Colonic mucosa (tissue), 4 donors: ENCODE measurements around the gene CCDC60. TPM values are rescaled to one million over a fixed set of nuclear protein-coding genes. Genes with fewer than 3 reads are reported as not detected.

Source experiments
- DNase-seq: peaks from one replicate; pipeline ENCODE4 v3.0.0-alpha.2; 2020
- H3K27ac ChIP-seq: fragments of 200-600 bp; one replicate; pipeline ENCODE4 v1.8.0; 2021
- H3K27me3 ChIP-seq: fragments of 200-600 bp; one replicate; pipeline ENCODE4 v1.8.0; 2021
- H3K36me3 ChIP-seq: fragments of 200-600 bp; one replicate; pipeline ENCODE4 v1.8.0; 2021
- H3K4me1 ChIP-seq: fragments of 200-600 bp; one replicate; pipeline ENCODE4 v1.8.0; 2021; ENCODE audit warnings: mild to moderate bottlenecking
- H3K4me3 ChIP-seq: fragments of 200-600 bp; one replicate; pipeline ENCODE4 v1.8.0; 2021
- H3K9ac ChIP-seq, 2 donors: one replicate each; pipeline ENCODE4 v1.7.0; 2013; ENCODE audit warnings: control low read depth in 2 of 2, low read depth in 2 of 2, low read length in 2 of 2
- H3K9me3 ChIP-seq: fragments of 200-600 bp; one replicate; pipeline ENCODE4 v1.8.0; 2021
- intact Hi-C: fragments of 100-400 bp; cut with DNase I; formaldehyde crosslinking; loops from one replicate; pipeline ENCODE4 v1.14.1; 2022
- total RNA-seq, 2 donors: library from RNA; stranded (reverse); fragmentation: NEBNext Ultra II Directional in 1 of 2; extraction: Animal tissue kit (Norgen Biotek cat#: 25700) in 1 of 2; gene quantifications; one replicate each; pipeline ENCODE4 v1.2.1, GENCODE V29; 2021
- TF ChIP-seq, protein P1 (sequence below): fragments of 200-600 bp; IDR thresholded peaks from one replicate; pipeline ENCODE4 v1.8.0; 2022; ENCODE audit warnings: antibody characterized with exemption, mild to moderate bottlenecking
- donor health status: healthy.
- donor health status: DM: no; HTN: no; CAD: no.
- donor health status: DM: no; HTN: no; CAD: no.

Gene CCDC60
- total RNA-seq, 2 donors from 2014 or later, result 1.3 to 2.3 TPM

DNA sequence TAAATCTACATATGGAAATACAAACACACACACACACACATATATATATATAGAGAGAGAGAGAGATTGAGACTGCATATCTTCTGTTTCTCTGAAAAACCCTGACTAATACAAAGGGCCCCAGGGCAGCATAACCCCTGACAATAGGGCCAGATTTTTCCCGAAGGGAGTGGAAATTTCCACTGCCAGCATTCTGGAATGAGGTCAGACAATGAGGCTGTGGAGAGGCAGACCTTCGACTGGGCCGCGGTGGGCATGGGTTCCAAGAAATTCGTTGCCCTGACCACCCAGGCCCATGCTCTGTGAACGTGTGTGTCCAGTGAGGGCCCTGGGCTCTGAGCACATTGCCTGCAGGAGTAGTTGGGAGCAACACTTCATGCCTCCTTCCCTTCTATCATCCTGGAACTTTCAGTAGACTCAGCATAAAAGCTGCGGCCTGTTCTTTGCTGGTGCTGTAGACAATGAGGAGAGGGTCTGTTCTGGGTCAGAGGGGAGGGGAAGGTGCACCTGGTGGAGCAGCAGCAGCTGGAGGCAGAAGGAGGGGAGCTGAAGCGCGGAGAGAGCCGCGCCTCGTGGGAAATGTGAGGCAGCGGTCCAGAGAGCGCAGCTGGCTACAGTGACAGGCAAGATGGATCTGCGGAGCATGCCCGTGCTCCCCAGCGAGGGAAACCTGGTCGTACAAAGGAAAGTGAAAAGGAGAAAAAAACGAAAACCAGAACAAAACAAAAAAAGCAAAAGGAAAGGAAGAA is 25.6 kb upstream of the CCDC60 start:
- no peak for DNase-seq
- Histone ChIP-seq H3K4me1 (no peaks in the 10 kb centered on the region), H3K9ac (no peak overlapping the region), H3K36me3 (no peaks in the 10 kb centered on the region), H3K27ac (no peak overlapping the region), H3K9me3 (no peaks in the 10 kb centered on the region), H3K4me3 (no peak overlapping the region), H3K27me3 (no peaks in the 10 kb centered on the region)
- TF ChIP-seq, protein P1, sequence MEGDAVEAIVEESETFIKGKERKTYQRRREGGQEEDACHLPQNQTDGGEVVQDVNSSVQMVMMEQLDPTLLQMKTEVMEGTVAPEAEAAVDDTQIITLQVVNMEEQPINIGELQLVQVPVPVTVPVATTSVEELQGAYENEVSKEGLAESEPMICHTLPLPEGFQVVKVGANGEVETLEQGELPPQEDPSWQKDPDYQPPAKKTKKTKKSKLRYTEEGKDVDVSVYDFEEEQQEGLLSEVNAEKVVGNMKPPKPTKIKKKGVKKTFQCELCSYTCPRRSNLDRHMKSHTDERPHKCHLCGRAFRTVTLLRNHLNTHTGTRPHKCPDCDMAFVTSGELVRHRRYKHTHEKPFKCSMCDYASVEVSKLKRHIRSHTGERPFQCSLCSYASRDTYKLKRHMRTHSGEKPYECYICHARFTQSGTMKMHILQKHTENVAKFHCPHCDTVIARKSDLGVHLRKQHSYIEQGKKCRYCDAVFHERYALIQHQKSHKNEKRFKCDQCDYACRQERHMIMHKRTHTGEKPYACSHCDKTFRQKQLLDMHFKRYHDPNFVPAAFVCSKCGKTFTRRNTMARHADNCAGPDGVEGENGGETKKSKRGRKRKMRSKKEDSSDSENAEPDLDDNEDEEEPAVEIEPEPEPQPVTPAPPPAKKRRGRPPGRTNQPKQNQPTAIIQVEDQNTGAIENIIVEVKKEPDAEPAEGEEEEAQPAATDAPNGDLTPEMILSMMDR, result no peak
- intact Hi-C loops, result no loop called here

DNA sequence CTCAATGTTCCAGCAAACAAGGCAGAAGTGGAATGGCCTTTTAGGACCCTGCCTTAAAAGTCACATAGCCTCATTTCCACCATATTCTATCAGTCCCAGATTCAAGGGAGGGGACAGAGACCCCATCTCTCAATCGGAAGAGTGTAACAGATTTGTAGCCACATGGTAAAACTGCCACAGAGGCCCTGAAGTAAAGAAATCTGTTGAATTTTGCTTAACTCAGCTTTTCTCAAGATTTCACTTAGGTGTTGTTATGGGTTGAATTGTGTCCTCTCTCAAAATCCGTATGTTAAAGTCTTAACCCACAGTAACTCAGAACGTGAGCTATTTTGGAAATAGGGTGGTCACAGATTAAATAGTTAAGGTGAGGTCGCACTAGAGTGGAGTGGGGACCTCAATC is 22.7 kb upstream of the CCDC60 start:
- intact Hi-C loops, result no loop called here
- Histone ChIP-seq H3K4me3 (no peak overlapping the region), H3K27me3 (no peaks in the 10 kb centered on the region), H3K27ac (no peak overlapping the region), H3K4me1 (no peaks in the 10 kb centered on the region), H3K36me3 (no peaks in the 10 kb centered on the region), H3K9me3 (no peaks in the 10 kb centered on the region), H3K9ac (no peak overlapping the region)
- TF ChIP-seq, protein P1, result no peak
- no peak for DNase-seq

DNA sequence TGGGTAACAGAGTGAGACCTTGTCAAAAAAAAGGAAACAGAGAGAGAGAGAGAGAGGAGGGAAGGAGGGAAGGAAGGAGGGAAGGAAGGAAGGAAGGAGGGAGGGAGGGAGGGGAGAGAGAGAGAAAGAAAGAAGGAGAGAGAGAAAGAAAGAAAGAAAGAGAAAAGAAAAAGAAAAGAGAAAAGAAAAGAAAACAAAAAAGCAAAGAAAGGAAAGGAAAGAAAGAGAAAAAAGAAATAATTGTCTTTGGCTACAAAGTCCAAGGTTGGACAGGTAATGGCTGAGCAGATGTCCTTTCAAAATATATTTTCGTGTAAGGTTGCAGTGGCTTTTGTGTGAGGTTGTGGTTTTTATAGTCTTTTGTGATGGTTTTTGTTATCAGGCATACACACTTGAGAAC is 21.6 kb upstream of the CCDC60 start:
- intact Hi-C loops, result no loop called here
- no peak overlapping the region for H3K27ac ChIP-seq
- H3K36me3 ChIP-seq, result no peaks in the 10 kb centered on the region
- H3K4me3 ChIP-seq, result no peak overlapping the region
- TF ChIP-seq, protein P1, result no peak
- no peaks in the 10 kb centered on the region for H3K9me3 ChIP-seq
- no peak overlapping the region for H3K9ac ChIP-seq
- H3K4me1 ChIP-seq, result no peaks in the 10 kb centered on the region
- no peaks in the 10 kb centered on the region for H3K27me3 ChIP-seq
- DNase-seq, result no peak

DNA sequence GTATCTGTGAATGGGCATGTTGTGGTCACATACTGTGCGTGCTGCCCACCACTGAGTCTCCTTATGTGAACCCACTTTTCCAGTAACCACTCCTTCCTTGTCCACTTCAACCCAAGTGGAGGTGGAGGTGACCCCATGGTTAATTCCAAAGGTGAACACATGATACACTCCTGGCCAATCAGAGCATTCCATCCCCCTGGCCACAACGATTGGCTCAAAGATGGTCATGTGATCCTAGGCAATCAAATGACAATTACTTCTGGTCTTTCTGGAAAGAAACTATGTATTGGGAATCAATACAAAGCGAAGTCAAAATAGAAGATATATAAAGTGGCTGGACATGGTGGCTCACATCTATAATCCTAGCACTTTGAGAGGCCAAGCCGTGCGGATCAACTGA is 20.2 kb upstream of the CCDC60 start:
- no peaks in the 10 kb centered on the region for H3K9me3 ChIP-seq
- no peaks in the 10 kb centered on the region for H3K36me3 ChIP-seq
- DNase-seq, result no peak
- no peak overlapping the region for H3K4me3 ChIP-seq
- TF ChIP-seq, protein P1, result no peak
- intact Hi-C loops, result no loop called here
- H3K9ac ChIP-seq, result no peak overlapping the region
- H3K27ac ChIP-seq, result no peak overlapping the region
- no peaks in the 10 kb centered on the region for H3K27me3 ChIP-seq
- H3K4me1 ChIP-seq, result no peaks in the 10 kb centered on the region

DNA sequence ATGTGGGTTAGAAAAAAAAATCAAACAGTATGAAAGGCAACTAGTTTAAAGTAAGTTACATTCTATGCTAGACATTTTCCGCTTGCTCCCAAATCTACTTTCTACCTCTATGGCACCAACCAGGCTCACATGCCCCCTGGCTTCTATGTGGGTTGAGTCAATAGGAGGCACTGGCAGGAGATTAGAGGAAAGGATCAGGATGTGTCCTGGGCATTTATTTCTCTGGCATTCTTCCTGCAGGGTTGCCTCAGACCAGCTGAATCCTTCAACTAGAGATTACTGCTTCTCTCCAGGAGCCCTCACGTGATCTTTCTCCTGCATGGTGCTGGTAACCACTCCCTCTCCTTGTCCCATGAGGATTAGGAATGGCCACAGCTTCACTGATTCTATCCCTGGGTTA is 14.9 kb upstream of the CCDC60 start:
- no peak overlapping the region for H3K27ac ChIP-seq
- no peaks in the 10 kb centered on the region for H3K9me3 ChIP-seq
- TF ChIP-seq, protein P1, result no peak
- intact Hi-C loops, result no loop called here
- no peak overlapping the region for H3K4me3 ChIP-seq
- H3K4me1 ChIP-seq, result no peaks in the 10 kb centered on the region
- H3K9ac ChIP-seq, result no peak overlapping the region
- DNase-seq, result no peak
- H3K27me3 ChIP-seq, result no peaks in the 10 kb centered on the region
- no peaks in the 10 kb centered on the region for H3K36me3 ChIP-seq
